Smooth muscle cell (in vitro differentiated cells): Measurements from ENCODE around the gene FLT3LG. TPM values are rescaled to one million over a fixed set of nuclear protein-coding genes. Genes with fewer than 3 reads are reported as not detected.

ENCODE experiments used
- DNase-seq: peaks from one replicate; lab custom pipeline; 2025; ENCODE audit not compliant: unreplicated experiment; lab: John Stamatoyannopoulos, UW
- H2AFZ ChIP-seq: fragments of 200-600 bp; sonication (generic); 2 replicates; pipeline ENCODE4 v1.6.0; 2016; ENCODE audit warnings: antibody characterized with exemption, low read depth, mild to moderate bottlenecking
- H3F3A ChIP-seq: fragments of 200-600 bp; sonication (generic); 2 replicates; pipeline ENCODE4 v1.6.0; 2017; ENCODE audit warnings: antibody characterized with exemption, low read depth
- H3K27ac ChIP-seq: fragments of 200-600 bp; sonication (generic); 2 replicates; pipeline ENCODE4 v1.5.1; 2016; ENCODE audit warnings: low read depth, mild to moderate bottlenecking
- H3K27me3 ChIP-seq: fragments of 200-600 bp; sonication (generic); 2 replicates; pipeline ENCODE4 v1.6.1; 2016; ENCODE audit warnings: low read depth, mild to moderate bottlenecking
- H3K36me3 ChIP-seq: fragments of 200-600 bp; sonication (generic); 2 replicates; pipeline ENCODE4 v1.5.1; 2016; ENCODE audit warnings: low read depth
- H3K4me1 ChIP-seq: fragments of 200-600 bp; sonication (generic); 2 replicates; pipeline ENCODE4 v1.5.1; 2016; ENCODE audit warnings: low read depth
- H3K4me2 ChIP-seq: fragments of 200-600 bp; sonication (generic); 2 replicates; pipeline ENCODE4 v1.6.0; 2016; ENCODE audit warnings: mild to moderate bottlenecking
- H3K4me3 ChIP-seq: fragments of 200-600 bp; sonication (generic); 2 replicates; pipeline ENCODE4 v1.5.1; 2016; ENCODE audit warnings: mild to moderate bottlenecking
- H3K79me2 ChIP-seq: fragments of 200-600 bp; sonication (generic); 2 replicates; pipeline ENCODE4 v1.6.0; 2016; ENCODE audit warnings: low read depth, mild to moderate bottlenecking
- H3K9ac ChIP-seq: fragments of 200-600 bp; sonication (generic); 2 replicates; pipeline ENCODE4 v1.6.0; 2016; ENCODE audit warnings: low read depth
- H3K9me3 ChIP-seq: fragments of 200-600 bp; sonication (generic); replicated peaks from 2 replicates; pipeline ENCODE4 v1.5.1; 2016; ENCODE audit warnings: low read depth
- H4K20me1 ChIP-seq: fragments of 200-600 bp; sonication (generic); 2 replicates; pipeline ENCODE4 v1.6.0; 2016; ENCODE audit warnings: low read depth
- CTCF ChIP-seq: fragments of 200-600 bp; sonication (generic); IDR thresholded peaks from 2 replicates; pipeline ENCODE4 v1.5.1; 2017; ENCODE audit warnings: borderline replicate concordance, mild to moderate bottlenecking, antibody characterized with exemption; ENCODE audit not compliant: insufficient read depth, poor library complexity, severe bottlenecking
- WGBS: methylation state at CpG from one replicate; pipeline ENCODE4 v1.1.7; 2016; ENCODE audit warnings: low lambda C conversion rate; 5-methylcytosine and 5-hydroxymethylcytosine counted together
- polyA plus RNA-seq: library from polyadenylated mRNA; unstranded; fragments of >200 nt; fragmentation: Nextera tagmentation; extraction: Ambion mirVana; gene quantifications from 2 replicates; pipeline ENCODE4 v1.2.1, GENCODE V29; 2016
- total RNA-seq: library from RNA; depleted of rRNA; stranded (reverse); fragments of >200 nt; gene quantifications from 2 replicates; pipeline ENCODE4 v1.2.3, GENCODE V29; 2014

Gene FLT3LG
- total and polyA plus RNA-seq, 2 experiments from 2014 or later, result 0.45 to 2.0 TPM

GRCh38 chr19:49487277-49488045, 13.4 kb downstream of the FLT3LG start, which contains the start of gene RPL13A:
TSS of gene RPL13A (plus strand) at chr19:49487608. CDS start at chr19:49487630, 22 bp downstream.
- H3K27me3 ChIP-seq, result no peaks in the 10 kb centered on the region
- peak; percentile 98 for DNase-seq
- peaks cover 49% of the 10 kb centered on the region for H4K20me1 ChIP-seq
- H3K4me3 ChIP-seq, result peak within 1 kb of the TSS; percentile 100
- H2AFZ ChIP-seq, result peak within 1 kb of the TSS; percentile 85
- TF ChIP-seq CTCF, result no peak
- peaks cover 31% of the 10 kb centered on the region for H3F3A ChIP-seq
- H3K79me2 ChIP-seq, result peaks cover 37% of the 10 kb centered on the region
- no peaks in the 10 kb centered on the region for H3K36me3 ChIP-seq
- peak within 1 kb of the TSS; percentile 94 for H3K4me2 ChIP-seq
- H3K27ac ChIP-seq, result peak within 1 kb of the TSS; percentile 88
- peak within 1 kb of the TSS; percentile 99 for H3K9ac ChIP-seq
- under 1% methylated on average over 56 of the region's 57 CpGs for WGBS
- H3K4me1 ChIP-seq, result peaks cover 13% of the 10 kb centered on the region
- no peaks in the 10 kb centered on the region for H3K9me3 ChIP-seq

GRCh38 chr19:49488046-49488862, 14.2 kb downstream of the FLT3LG start:
- Histone ChIP-seq H3K79me2 (peaks cover 37% of the 10 kb centered on the region), H3K36me3 (no peaks in the 10 kb centered on the region), H2AFZ (no peak overlapping the region), H3F3A (peaks cover 39% of the 10 kb centered on the region), H3K4me1 (peaks cover 13% of the 10 kb centered on the region), H3K9me3 (no peaks in the 10 kb centered on the region), H3K4me2 (peak overlapping the region; percentile 94), H3K9ac (peak overlapping the region; percentile 99), H4K20me1 (peaks cover 53% of the 10 kb centered on the region), H3K4me3 (peak overlapping the region; percentile 100), H3K27ac (peak overlapping the region; percentile 88), H3K27me3 (no peaks in the 10 kb centered on the region)
- no peak for DNase-seq
- no peak for TF ChIP-seq CTCF
- WGBS, result 1% methylated on average over 26 of the region's 26 CpGs

GRCh38 chr19:49488863-49489537, 15.0 kb downstream of the FLT3LG start:
- H3K4me2 ChIP-seq, result peak overlapping the region; percentile 94
- H4K20me1 ChIP-seq, result peaks cover 53% of the 10 kb centered on the region
- peaks cover 37% of the 10 kb centered on the region for H3K79me2 ChIP-seq
- no peak for DNase-seq
- peaks cover 13% of the 10 kb centered on the region for H3K4me1 ChIP-seq
- H2AFZ ChIP-seq, result no peak overlapping the region
- no peaks in the 10 kb centered on the region for H3K9me3 ChIP-seq
- no peak for TF ChIP-seq CTCF
- peak overlapping the region; percentile 99 for H3K9ac ChIP-seq
- H3K4me3 ChIP-seq, result peak overlapping the region; percentile 100
- no peaks in the 10 kb centered on the region for H3K27me3 ChIP-seq
- WGBS, result 25% methylated on average over 15 of the region's 15 CpGs
- peak overlapping the region; percentile 88 for H3K27ac ChIP-seq
- H3F3A ChIP-seq, result peaks cover 43% of the 10 kb centered on the region
- no peaks in the 10 kb centered on the region for H3K36me3 ChIP-seq
